Inferior parietal cortex (tissue), 1 donor: ENCODE data around the gene NTMT1.

Experiments
- DNase-seq: peaks from one replicate; pipeline ENCODE4 v3.0.0-alpha.2; 2016; ENCODE audit errors: extremely low spot score

NTMT1 gene

DNA sequence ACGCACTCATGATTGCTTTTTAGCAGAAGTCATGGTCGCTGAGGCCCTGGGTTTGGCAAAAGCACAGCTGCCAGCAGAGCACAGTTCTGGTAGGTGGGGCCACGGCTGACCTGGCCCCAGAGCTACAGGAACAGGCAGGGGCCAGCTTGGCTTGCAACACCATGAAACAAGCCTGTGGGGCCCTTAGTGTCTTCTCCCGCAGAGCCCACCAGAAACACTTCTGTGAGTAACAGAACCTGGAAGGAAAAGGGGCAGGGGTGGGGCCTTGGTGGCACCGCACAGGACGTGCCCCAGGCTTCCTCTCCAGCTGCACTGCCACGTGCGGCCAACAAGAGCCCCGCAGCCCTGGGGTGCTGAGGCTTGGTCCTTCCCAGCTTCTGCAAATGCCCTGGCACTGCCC is 11.1 kb downstream of the NTMT1 start:
- DNase-seq, result no peak

- DNase-seq, result no peak
Measured at GRCh38 chr9:129637673-129638439, 11.9 kb downstream of the NTMT1 start.

DNA sequence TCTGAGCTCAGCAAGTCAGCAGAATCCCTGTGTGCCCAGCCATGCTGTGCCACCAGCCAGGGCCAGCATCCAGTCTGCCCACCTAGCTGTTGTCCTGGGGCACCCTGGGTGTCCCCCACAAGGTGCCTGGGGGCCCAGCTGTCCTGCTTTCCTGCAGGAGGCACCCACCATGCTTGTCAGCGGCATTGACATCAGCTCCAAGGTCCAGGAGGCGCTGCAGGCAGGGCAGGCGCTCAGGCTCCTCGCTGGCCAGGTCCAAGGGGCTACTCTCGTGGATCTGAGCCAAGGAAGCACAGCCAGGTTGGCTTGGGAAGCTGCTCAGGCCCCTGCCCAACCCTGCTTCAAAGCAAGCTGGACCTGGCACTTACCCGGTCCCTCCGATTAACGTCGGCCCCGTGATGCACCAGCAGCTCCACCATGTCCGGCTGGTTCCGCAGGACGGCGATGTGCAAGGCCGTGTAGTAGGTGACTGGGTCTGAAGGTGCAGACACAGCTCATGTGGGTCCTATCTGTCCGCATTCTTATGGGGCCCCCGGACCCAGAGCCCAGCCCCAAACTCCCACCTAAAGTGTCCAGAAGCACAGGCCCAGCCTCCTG is 13.2 kb downstream of the NTMT1 start:
- no peak for DNase-seq

DNA sequence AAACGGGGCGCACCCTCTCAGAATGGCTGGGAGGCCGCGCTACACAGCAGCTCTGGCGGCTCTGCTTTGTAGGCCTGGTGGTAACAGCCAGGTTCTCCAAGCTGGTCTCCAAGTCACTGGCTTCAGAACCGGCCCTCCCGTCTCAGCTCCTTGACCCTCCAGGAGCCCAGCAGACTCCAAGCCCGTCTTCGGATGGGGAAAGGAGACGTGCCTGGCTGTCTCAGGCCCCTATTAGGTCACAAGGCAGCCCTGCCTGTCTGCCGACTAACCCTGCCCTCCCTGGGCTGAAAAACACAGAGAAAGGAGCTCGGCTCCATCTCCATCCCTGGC is 13.8 kb downstream of the NTMT1 start:
- no peak for DNase-seq

- DNase-seq, result peak; percentile 30
Measured at GRCh38 chr9:129640086-129640870, 14.3 kb downstream of the NTMT1 start.

DNA sequence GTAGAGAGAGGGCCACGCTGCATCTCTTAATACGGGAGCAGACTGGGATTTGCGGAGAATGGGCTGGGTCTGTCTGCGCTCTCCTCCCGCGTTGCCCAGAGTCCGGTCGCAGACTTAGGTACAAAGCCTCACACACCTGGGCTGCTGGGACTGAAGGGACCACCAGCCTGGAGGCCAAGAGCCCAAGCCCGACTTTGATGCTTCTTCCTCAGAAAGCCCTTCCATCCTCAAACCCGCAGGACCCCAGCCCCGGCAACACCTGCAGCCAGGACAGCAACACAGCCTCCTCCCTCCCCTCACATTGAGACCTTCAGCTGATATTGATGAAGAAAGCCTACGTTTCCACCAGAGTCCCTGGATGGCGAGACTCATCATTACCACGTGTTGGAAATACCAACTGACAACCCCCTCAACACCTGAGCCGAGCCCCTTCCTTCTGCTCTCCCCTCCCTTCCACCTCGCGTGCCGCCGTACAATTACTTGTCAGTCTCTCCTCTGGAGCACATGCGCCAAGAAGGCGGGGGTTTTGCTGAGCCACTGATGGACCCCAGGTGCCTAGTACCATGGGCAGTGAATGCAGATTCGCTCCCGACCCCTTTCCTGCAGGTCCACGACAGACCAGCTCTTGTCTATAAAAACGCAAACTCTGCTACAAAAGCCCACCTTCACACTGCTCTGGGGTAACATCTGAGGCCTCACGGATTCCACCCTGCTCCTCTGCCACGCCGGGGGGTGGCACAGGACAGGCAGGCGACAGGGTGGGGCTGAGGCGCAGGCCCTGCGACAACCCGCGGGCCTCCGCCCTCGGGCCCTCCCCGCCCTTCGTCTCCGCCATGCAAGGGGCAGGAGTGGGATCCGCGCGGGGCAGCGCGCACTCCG is 15.1 kb downstream of the NTMT1 start:
- DNase-seq, result no peak

DNA sequence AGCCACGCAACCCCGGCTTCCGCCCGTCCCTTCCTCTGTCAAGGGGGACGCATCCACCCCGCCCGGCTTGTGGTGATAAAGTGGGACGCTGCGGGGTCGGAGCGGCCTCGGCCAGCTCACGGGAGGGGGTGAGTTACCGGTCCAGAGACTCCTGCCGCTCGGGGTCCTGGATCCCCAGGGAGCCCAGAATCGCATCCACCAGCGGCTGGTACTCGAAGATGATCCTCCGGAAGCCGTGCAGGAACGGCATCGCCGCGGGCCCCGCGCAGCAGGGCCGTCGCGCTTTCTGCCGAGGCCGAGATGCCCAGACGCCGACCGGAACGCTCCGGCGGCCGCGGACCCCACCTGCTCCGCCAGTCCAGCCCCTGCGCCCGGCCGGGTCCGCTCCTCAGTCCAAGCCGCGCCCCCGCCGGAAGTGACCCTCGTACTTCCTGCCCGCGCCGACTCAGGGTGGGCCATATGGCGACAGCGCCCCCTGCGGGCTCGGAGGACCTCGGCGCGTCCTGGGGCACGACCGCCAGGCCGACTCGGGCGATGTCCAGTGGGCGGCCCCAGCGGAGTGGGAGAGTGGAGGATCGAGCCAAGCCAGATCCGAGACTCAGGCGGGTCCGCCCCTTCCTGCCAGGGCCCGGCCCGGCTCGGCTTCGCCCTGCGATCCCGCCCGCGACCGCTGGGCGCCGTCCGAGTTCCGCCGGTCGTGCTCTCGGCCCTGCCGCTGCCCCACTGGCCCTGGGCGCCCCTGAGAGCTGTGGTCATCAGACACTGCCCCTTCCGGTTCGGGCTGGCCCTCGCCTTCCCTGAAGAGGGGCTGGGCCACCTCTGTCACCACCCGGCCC is 16.0 kb downstream of the NTMT1 start, which contains the start of gene ASB6:
ASB6 (minus strand) TSS at position 402 of the 836 bp plus-strand sequence; CDS start at position 250, 152 bp downstream.
- DNase-seq, result peak; percentile 94

DNA sequence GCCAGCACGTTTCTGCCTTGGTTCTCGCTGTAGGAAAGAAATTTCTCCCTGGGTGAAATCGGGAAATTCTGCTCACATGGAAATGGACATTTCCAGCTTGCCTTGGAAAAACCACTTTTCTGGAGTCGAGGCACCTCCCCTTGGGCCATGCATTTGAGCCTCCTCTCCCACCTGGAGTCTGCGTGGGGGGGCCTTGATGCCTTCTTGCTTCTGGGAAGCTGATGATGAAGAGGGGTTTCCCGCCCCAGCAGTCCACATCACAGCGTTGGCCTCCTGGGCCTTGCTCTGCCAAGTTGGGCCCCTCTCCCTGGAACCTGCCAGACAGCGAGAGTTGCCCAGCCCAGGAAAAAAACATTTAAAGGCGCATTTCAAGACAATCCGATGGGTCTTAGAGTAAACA is 17.7 kb downstream of the NTMT1 start:
- no peak for DNase-seq

- DNase-seq, result no peak
Measured at GRCh38 chr9:129644365-129644764, 18.4 kb downstream of the NTMT1 start.

- no peak for DNase-seq
Measured at GRCh38 chr9:129644902-129645301, 18.9 kb downstream of the NTMT1 start.

- DNase-seq, result no peak
Measured at GRCh38 chr9:129646252-129646651, 20.3 kb downstream of the NTMT1 start.

GRCh38 chr9:129646654-129647053 is 20.7 kb downstream of the NTMT1 start:
- DNase-seq, result no peak

DNA sequence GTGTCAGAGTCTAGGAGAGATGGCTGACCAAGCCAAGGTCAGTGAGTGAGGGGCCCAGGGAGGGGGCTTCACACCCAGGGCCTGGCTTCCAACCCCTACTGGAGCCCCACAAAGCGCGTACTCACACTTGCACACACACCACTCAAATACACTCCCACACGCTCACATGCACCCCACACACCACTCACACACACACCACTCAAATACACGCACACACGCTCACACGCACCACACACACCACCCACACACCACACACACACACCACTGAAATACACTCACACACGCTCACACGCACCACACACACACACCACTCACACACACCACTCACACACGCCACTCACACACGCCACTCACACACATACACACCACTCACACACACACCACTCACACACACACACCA is 21.7 kb downstream of the NTMT1 start:
- no peak for DNase-seq

GRCh38 chr9:129648092-129648763 is 22.3 kb downstream of the NTMT1 start:
- DNase-seq, result no peak

DNA sequence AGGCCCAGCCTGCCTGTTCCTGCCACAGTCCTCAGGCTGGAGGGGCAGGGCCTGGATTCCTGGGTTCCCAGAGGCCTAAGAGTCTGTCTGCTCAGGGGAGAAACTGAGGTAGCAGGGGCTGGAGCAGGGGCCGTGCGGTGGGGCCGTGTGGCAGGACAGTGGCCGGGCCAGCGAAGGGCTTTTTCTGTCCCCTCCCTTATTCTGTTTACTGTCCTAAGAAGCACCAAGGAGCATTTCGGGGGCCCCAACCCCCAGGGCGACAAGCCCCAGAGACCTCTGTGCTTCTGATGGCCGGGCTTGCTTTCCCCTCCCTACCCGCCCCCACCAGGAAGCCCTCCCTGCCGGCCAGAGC is 22.8 kb downstream of the NTMT1 start:
- no peak for DNase-seq

- DNase-seq, result no peak
Measured at GRCh38 chr9:129649726-129650679, 24.0 kb downstream of the NTMT1 start.

DNA sequence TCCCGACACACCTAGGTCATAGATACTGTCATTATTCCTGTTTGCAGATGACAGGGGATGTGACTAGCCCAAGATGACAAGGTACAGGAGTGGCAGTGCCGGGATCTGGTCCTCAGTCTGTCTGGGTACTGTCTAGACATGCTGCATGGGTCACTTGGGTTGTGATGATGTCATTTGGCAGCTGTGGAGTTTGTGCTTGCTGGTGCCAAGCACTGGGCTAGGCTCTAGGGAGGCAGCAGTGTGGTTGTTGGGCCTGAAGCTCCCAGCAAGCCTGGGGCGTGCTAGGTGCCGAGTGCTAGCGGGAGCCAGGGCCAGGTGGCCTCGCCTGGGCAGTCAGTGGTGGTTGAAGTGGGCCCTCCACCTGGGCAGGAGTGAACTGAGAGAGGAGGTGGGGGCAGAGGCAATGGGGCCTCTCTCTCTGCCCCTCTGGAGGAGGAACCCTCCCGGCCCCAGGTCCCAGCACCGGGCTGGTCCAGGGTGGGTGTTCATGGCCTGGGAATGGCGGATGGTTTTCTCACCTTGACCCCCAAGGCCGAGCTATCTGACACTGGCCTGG is 24.8 kb downstream of the NTMT1 start:
- no peak for DNase-seq

GRCh38 chr9:129653823-129654553 is 28.0 kb downstream of the NTMT1 start:
- DNase-seq, result no peak
